Measurements from ENCODE around the gene MDM1.
A peak's percentile ranks its signal among the peaks of the same experiment; 100 is the strongest.

The MDM1 gene

GRCh38 chr12:68319988-68320623 is 12.1 kb downstream of the MDM1 start:
- DNase-seq = no peak

DNA sequence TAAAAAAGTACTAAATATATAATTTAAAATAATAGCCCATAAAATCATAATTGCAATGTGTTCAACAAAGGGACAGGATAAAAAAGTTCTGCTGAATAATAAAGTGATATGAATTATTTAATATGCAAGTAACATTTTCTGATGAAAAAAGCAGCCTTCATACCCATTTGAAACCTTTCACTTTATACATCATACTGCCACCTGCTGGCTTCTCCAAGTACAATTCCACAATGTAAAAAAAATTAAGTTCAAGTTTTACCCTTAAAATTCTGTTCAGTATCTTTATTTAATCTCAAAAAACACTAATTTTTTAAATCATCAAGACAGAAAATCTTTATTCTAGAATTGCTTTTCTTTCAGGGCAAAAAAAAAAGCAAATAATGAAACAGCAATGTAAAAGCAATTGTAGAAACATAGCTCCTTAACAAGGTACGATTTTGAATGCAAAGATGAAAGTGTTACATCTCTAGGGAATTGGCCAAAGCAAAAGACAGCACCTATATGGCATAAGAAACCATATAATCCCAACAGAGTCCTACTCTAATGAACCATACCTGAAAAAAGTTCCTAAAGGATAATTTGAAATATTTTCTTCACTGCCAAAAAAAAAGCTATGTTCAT is 15.0 kb downstream of the MDM1 start:
- DNase-seq = no peak

- DNase-seq = no peak
Observed at GRCh38 chr12:68310370-68310769, 21.8 kb downstream of the MDM1 start.

DNA sequence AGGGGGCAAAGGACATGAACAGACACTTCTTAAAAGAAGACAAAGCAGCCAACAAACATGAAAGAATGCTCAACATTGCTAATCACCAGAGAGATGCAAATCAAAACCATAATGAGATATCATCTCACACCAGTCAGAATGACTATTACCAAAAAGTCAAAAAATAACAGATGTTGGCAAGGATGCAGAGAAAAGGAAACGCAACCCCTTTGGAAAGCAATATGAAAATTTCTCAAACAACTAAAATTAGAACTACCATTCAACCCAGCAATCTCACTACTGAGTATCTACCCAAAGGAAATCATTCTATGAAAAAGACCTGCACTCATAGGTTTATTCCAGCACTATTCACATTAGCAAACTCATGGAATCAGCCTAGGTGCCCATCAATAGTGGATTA is 25.6 kb downstream of the MDM1 start:
- no peak for DNase-seq

DNA sequence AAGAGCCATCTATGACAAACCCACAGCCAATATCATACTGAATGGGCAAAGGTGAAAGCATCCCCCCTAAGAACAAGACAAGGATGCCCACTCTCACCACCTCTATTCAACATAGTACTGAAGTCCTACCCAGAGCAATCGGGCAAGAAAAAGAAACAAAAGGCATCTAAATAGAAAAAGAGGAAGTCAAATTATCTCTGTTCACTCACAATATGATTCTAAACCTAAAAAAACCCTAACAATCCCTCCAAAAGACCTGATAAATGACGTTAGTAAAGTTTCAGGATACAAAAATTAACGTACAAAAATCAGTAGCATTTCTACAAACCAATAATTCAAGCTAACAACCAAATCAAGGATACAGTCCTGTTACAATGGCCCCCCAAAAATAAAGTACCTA is 26.9 kb downstream of the MDM1 start:
- no peak for DNase-seq

DNA sequence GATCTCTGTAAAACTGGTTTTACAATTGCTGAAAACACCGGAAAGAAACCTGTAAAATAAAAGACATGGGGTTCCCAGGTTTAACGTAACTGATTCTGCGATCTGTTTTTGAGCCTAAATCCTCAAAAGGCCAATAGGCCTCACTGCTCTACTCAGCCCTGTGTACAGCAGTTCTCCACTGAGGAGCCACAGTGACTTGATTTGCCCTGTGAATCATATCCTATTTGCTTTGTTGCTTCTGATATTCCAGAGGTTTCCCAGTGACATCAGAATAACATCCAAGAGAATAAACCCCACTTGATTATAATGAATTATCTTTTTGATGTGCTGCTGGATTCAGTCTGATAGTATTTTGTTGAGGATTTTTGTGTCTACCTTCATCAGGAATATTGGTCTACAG is 27.5 kb downstream of the MDM1 start:
- DNase-seq = no peak

GRCh38 chr12:68303850-68304249 is 28.3 kb downstream of the MDM1 start:
- no peak for DNase-seq

DNA sequence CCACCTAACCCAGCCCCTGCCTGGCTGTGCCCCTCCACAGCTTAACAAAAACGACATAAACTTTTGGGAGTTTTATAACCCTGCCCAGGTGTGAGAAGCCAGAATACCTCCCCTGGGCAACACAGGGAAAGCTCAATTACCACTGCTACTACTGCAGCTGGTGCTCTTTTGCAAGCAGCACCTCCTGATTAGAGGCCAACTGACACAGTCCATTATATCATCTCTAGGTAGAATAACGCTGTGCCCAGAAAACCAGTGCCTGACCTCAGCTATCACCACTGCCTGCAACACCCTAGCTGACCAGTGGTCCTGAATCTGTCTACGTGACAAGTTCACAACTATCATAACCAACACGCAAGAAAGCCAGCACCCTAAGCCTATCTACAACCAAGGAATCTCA is 34.2 kb downstream of the MDM1 start:
- DNase-seq = no peak

GRCh38 chr12:68294251-68294650 is 37.9 kb downstream of the MDM1 start:
- no peak for DNase-seq

DNA sequence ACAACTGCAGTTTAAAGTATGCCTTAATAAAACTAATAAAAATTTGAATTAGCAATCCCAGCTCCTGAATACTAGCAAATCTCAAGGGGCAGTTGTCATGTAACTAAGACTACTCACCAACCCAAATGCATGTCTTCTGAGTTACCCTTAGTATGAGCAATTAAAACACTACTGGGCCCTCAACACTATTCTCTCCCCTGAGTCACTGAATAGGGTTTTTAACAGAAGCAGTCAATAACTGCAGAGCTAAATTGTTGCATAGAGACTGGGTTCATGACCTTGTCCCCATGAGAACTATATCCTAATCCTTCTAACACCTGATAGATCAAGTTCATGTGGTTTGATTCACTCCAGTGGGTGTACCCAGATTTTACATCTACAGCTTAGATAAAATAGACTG is 38.8 kb downstream of the MDM1 start:
- no peak for DNase-seq

GRCh38 chr12:68292151-68292943 is 39.8 kb downstream of the MDM1 start:
- DNase-seq = no peak

GRCh38 chr12:68291396-68292036 is 40.6 kb downstream of the MDM1 start:
- no peak for DNase-seq

DNA sequence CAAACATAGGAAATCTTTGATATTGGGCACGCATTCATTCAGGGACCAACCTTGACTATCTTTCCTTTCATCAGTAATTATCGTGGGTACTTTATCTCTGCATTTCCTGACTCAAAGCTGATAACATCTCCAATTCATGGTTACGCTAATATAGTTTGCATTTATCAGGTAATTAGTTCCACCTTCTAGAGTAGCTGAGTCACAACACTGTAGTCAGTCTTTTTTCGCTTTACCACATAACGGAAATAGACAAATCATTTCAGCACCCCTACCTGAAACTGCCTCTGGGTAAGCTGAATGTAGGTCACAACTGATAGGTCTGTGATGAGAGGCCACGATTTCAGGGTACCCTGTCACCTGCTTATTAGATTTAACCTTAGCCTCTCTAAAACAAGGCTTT is 42.0 kb downstream of the MDM1 start:
- peak; percentile 71 for DNase-seq

DNA sequence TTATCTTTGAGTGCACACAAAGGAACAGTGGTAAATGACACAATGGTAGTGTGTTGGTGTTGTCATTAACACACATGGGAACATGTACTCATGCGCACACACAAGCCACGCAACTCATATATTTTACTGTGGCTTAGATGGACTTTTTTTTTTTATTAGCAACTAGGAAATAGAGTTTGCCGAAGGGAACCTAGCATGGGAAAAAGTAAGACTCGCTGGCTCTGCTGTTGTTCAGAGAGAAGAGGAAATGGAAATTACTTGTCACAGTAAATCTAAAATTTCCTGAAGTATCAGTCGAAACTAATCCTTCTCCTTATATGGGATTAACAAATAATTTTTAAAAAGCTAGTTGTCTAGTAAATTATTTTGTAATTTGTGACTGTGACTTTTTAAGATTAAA is 45.1 kb downstream of the MDM1 start:
- no peak for DNase-seq

GRCh38 chr12:68286396-68286795 is 45.8 kb downstream of the MDM1 start:
- DNase-seq = no peak

- DNase-seq = no peak
Observed at GRCh38 chr12:68285541-68285940, 46.6 kb downstream of the MDM1 start.

DNA sequence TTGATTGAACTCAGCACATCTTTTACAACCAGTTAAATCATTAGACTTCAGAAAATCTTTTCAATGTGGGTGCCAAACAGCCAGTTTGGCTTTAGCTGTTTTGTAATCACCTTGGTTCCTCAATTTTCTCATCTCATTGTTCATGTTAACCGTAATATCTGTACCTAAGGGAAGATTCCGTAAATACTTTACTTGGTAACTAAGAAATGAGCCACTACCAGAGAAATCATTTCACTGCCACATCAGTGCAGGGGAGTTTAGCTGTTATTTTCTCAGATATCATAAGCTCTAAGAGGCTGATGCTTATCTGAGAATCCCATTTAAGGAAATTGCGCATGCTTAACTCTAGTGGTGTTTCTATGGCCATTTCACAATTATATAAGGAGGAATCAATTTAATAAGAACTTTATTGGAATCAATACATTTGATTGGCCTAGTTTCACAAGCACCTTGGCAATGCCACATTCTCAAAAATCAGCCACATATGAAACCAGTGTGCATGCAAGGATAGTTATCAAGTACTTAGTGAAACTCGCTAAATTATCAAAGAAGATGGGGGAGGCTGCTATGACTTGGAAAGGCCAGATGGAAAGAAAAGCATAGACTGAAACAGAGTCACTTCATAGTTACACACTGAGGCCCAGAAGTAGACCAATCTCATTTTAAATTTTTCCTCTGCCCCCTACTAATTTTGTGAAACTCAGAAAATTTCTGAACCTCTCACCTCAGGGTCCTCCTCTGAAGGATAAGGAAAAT is 50.7 kb downstream of the MDM1 start:
- DNase-seq = no peak

DNA sequence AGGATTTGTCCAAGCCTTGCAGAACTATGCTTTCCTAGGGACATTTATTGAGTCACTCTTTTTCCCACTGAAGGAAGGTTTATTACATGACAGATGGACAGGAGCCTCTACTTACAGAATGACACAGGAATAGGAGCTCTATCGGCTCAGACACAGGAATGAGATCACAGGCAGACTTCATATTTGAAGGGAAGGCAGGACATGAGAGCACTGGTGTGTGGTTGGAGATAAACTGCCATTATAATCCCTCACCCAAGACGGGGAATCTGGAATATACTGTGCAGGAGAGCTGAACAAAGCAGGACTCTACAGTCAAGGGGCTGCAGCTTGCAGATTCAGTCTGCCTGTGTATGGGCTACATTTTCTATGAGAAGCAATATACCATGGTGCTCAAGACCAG is 51.9 kb downstream of the MDM1 start:
- no peak for DNase-seq

DNA sequence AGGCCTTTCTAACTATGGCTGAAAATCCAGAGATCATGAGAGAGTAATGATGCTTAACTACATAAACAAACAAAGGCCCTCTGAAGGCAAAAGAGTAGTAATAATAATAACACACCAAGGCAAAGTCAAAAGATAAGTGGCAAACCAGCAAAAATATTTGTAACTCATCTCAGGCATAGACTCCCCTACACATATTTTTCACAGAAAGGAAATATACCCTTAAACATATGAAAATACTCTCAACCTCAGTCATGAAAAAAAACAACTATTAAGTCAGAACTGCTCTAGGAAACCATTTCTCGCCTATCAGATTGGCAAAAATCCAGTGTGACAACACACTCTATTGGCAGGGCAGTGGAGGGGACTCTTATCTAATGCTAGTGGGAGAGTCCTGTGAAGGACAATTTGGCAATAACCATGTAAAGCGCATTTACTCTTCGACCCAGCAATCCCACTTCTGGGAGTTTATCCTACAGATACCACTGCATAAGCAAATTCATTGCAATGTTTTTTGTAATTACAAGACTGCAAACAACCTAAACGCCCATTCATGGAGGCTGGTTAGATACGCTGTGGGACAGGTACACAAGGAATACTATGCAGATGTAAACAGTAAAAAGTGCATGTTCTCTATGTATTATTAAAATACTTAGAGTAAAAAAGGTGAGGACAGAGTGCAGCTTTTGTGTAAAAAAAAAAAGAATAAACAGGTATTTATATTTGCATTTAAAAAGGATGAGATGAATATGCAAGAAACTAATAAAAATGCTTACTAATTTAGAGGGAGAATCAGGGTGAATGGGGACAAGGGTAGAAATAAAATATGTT is 52.7 kb downstream of the MDM1 start:
- no peak for DNase-seq

- DNase-seq = no peak
Observed at GRCh38 chr12:68276402-68276930, 55.7 kb downstream of the MDM1 start.

- no peak for DNase-seq
Observed at GRCh38 chr12:68272732-68273131, 59.4 kb downstream of the MDM1 start.

- no peak for DNase-seq
Observed at GRCh38 chr12:68271346-68271745, 60.8 kb downstream of the MDM1 start.
